Ishikawa (cell line): ENCODE results near the gene TSBP1.

Experiments
- CEBPB ChIP-seq: IDR thresholded peaks from 2 replicates; pipeline ENCODE4 v1.6.1; 2012
- CREB1 ChIP-seq: IDR thresholded peaks from 2 replicates; pipeline ENCODE4 v1.6.1; 2012; ENCODE audit warnings: low read depth
- EGR1 ChIP-seq: IDR thresholded peaks from 2 replicates; pipeline ENCODE4 v1.6.1; 2012
- EP300 ChIP-seq: IDR thresholded peaks from 2 replicates; pipeline ENCODE4 v1.6.1; 2012; ENCODE audit warnings: borderline replicate concordance
- FOXM1 ChIP-seq: IDR thresholded peaks from 2 replicates; pipeline ENCODE4 v1.6.1; 2012; ENCODE audit warnings: low read depth, borderline replicate concordance
- MAX ChIP-seq: IDR thresholded peaks from 2 replicates; pipeline ENCODE4 v1.6.1; 2012
- NFIC ChIP-seq: IDR thresholded peaks from 2 replicates; pipeline ENCODE4 v1.6.1; 2012
- RAD21 ChIP-seq: IDR thresholded peaks from 2 replicates; pipeline ENCODE4 v1.6.1; 2012; ENCODE audit warnings: low read depth
- REST ChIP-seq: IDR thresholded peaks from 2 replicates; pipeline ENCODE4 v1.6.1; 2012; ENCODE audit warnings: low read depth, mild to moderate bottlenecking
- TAF1 ChIP-seq: IDR thresholded peaks from 2 replicates; pipeline ENCODE4 v1.6.1; 2012; ENCODE audit warnings: low read depth, mild to moderate bottlenecking
- TCF12 ChIP-seq: IDR thresholded peaks from 2 replicates; pipeline ENCODE4 v1.6.1; 2012; ENCODE audit warnings: low read depth
- TEAD4 ChIP-seq: IDR thresholded peaks from 2 replicates; pipeline ENCODE4 v1.6.1; 2012
- USF1 ChIP-seq: IDR thresholded peaks from 2 replicates; pipeline ENCODE4 v1.6.1; 2012
- YY1 ChIP-seq: IDR thresholded peaks from 2 replicates; pipeline ENCODE4 v1.6.1; 2012; ENCODE audit warnings: low read depth
- ZBTB7A ChIP-seq: IDR thresholded peaks from 2 replicates; pipeline ENCODE4 v1.6.1; 2012; ENCODE audit warnings: low read depth

Gene TSBP1, protein sequence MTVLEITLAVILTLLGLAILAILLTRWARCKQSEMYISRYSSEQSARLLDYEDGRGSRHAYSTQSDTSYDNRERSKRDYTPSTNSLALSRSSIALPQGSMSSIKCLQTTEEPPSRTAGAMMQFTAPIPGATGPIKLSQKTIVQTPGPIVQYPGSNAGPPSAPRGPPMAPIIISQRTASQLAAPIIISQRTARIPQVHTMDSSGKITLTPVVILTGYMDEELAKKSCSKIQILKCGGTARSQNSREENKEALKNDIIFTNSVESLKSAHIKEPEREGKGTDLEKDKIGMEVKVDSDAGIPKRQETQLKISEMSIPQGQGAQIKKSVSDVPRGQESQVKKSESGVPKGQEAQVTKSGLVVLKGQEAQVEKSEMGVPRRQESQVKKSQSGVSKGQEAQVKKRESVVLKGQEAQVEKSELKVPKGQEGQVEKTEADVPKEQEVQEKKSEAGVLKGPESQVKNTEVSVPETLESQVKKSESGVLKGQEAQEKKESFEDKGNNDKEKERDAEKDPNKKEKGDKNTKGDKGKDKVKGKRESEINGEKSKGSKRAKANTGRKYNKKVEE

GRCh38 chr6:32371803-32372202 is at the start of gene TSBP1:
TSS of gene TSBP1 (minus strand) at chr6:32371903. CDS start at chr6:32371706, 197 bp downstream.
- no peak for TF ChIP-seq TEAD4
- no peak for TF ChIP-seq TAF1
- TF ChIP-seq YY1: no peak
- TF ChIP-seq RAD21: no peak
- TF ChIP-seq EGR1: no peak
- no peak for TF ChIP-seq ZBTB7A

DNA sequence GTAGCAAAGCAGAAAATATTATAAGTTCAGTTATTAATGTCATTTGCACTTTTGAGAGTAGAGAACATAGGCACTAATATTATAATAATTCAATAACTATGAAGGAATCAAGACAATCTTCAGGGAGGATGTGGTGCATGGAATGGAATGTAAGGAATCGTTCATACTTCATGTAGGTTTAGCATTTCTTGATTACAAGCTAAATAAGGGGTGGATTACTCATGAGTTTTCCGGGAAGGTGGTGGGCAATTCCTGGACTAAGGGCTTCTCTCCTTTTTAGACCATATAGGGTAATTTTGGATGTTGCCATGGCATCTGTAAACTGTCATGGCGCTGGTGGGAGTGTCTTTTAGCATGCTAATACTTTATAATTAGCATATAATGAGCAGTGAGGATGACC is 44.3 kb upstream of the TSBP1 start:
- no peak for TF ChIP-seq RAD21
- TF ChIP-seq TCF12: no peak
- TF ChIP-seq REST: no peak

DNA sequence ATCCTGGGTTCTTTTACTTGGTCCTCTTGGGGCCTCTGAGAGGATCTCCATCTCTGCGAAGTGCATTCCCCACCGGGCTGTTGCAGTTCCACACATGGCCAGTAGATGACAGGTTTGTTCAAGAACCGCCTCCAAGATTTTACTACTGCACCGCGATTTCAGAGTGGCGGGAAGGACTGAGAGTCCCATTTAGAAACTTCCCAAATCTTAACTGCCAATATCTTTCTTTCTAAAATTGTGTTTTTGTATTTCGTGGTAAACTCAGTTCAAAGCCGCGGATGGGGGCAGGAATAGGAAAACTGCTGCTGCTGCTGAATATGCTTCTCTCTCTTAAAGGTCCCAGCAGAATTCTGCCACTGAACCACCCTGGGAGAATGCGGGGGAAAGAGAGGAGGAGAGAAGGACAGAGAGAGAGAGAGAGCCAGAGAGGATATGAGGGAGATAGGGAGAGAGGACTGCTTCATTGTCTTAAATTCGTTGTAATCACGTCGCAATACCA is 43.9 kb upstream of the TSBP1 start:
- TF ChIP-seq RAD21 (peak; percentile 84), EGR1 (no peak)

DNA sequence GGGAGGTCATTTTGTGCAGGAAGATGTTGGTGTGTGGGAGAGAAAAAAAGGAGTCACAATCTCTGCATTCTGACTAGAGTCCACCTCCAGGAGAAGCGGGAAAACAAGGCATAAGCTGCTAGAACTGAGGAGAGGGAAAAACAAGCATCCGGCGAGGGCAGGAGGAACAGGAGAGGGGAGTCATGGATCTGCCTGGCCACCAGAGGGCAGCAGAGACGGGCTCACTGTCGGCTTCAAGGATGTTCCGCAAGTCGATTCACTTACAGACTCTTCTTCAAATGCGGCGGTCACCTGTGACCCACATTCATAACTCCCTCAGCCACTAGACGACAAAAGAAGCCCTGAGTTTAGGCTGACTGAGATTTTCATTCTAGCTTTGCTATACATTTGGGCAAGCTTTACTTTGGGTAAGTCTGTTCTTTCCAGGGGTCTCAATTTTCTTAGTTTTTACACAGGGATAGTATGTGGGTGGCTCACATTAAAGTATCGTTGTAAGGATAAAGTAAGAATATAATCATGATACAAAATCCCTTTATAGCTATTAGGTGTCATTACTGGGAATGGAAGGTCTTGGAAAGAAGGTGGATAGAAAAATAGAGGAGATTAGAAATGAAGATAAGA is 41.8 kb upstream of the TSBP1 start:
- TF ChIP-seq RAD21: peak; percentile 80
- no peak for TF ChIP-seq MAX
- no peak for TF ChIP-seq TAF1
- no peak for TF ChIP-seq NFIC
- no peak for TF ChIP-seq CREB1
- TF ChIP-seq EP300: no peak
- no peak for TF ChIP-seq TCF12
- TF ChIP-seq CEBPB: no peak

GRCh38 chr6:32411566-32412327 is 40.0 kb upstream of the TSBP1 start:
- TF ChIP-seq FOXM1 (no peak), TCF12 (no peak), CEBPB (no peak), YY1 (no peak), RAD21 (no peak), ZBTB7A (no peak), USF1 (no peak), TEAD4 (no peak), TAF1 (no peak), EP300 (no peak), MAX (no peak), NFIC (no peak), CREB1 (no peak), EGR1 (no peak), REST (no peak)

DNA sequence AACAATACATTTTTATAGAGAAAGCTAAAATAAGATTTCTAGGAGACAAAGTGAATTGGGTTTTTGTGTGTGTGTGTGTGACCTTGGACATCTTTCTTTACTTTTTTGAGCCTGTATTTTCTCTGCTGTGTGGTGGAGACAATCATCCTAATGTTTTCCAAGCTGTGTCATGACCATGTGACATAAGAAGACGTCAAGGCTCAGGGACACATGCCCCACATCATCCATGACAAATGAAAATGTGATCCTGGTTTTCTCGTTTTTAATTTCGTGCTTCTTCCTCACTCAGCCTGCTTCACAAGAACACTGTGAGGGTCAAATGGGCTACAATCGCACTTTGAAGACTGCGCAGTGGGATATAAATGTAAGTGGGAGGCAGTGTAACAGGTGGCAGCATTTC is 39.2 kb upstream of the TSBP1 start:
- TF ChIP-seq CEBPB (no peak), RAD21 (no peak), USF1 (no peak), NFIC (no peak), TAF1 (no peak)
